GM19240 (cell line): ENCODE measurements around the gene S100A13.
A peak's percentile ranks its signal among the peaks of the same experiment; 100 is the strongest.
"Not testable (repeated sequence)": the region's sequence is repeated elsewhere in the genome, so short reads cannot be mapped to it uniquely, and the experiment has no call there.

Experiments used
- DNase-seq: peaks from one replicate; pipeline ENCODE4 v3.0.0; 2011; ENCODE audit warnings: low spot score; ENCODE audit not compliant: insufficient read length

Gene S100A13

GRCh38 chr1:153626904-153627714 is at the start of gene S100A13:
Gene S100A13 (minus strand): TSS chr1:153627505. CDS start chr1:153626472, 1,033 bp downstream.
- no peak for DNase-seq

GRCh38 chr1:153673511-153673910 is 46.2 kb upstream of the S100A13 start:
- DNase-seq: no peak

GRCh38 chr1:153671628-153672353 is 44.5 kb upstream of the S100A13 start:
- DNase-seq: not testable (repeated sequence)

GRCh38 chr1:153670859-153671627 is 43.7 kb upstream of the S100A13 start, which contains the start of gene ILF2:
Gene ILF2 (minus strand): TSS chr1:153670993. CDS start chr1:153670922, 71 bp downstream.
- peak; percentile 92 for DNase-seq

- DNase-seq: no peak
These were observed 43.1 kb upstream of the S100A13 start for GRCh38 chr1:153670257-153670858.

- DNase-seq: no peak
These were observed 42.3 kb upstream of the S100A13 start for GRCh38 chr1:153669606-153670005.

- not testable (repeated sequence) for DNase-seq
These were observed 41.4 kb upstream of the S100A13 start for GRCh38 chr1:153668672-153669071.

- no peak for DNase-seq
These were observed 40.1 kb upstream of the S100A13 start for GRCh38 chr1:153667439-153667838.

GRCh38 chr1:153663211-153663610 is 35.9 kb upstream of the S100A13 start:
- DNase-seq: no peak

- DNase-seq: no peak
These were observed 35.0 kb upstream of the S100A13 start for GRCh38 chr1:153662269-153662668.

GRCh38 chr1:153661111-153661708 is 33.9 kb upstream of the S100A13 start:
- no peak for DNase-seq

- no peak for DNase-seq
These were observed 32.4 kb upstream of the S100A13 start for GRCh38 chr1:153659656-153660055.

GRCh38 chr1:153659175-153659534 is 31.9 kb upstream of the S100A13 start:
- no peak for DNase-seq

- DNase-seq: peak; percentile 90
These were observed 31.3 kb upstream of the S100A13 start, which contains the start of gene SNAPIN for GRCh38 chr1:153658400-153659174. Gene SNAPIN (plus strand): TSS chr1:153658703. CDS start chr1:153658744, 41 bp downstream.

GRCh38 chr1:153655333-153655732 is 28.0 kb upstream of the S100A13 start:
- no peak for DNase-seq

GRCh38 chr1:153652805-153653500 is 25.6 kb upstream of the S100A13 start:
- no peak for DNase-seq

GRCh38 chr1:153651771-153652170 is 24.5 kb upstream of the S100A13 start:
- DNase-seq: no peak

- DNase-seq: no peak
These were observed 22.5 kb upstream of the S100A13 start for GRCh38 chr1:153649863-153650235.

GRCh38 chr1:153649137-153649862 is 22.0 kb upstream of the S100A13 start:
- no peak for DNase-seq
